NCI-H2196 (cell line): ENCODE measurements around the gene DSE.
A peak's percentile ranks its signal among the peaks of the same experiment; 100 is the strongest.

Source experiments
- DNase-seq: peaks from one replicate; lab custom pipeline; 2025; ENCODE audit not compliant: unreplicated experiment; lab: John Stamatoyannopoulos, UW

The DSE gene

GRCh38 chr6:116444575-116444974, 73.8 kb downstream of the DSE start:
- no peak for DNase-seq

- DNase-seq = peak; percentile 25
Observed at GRCh38 chr6:116445102-116445501, 74.4 kb downstream of the DSE start.

GRCh38 chr6:116446399-116446798, 75.7 kb downstream of the DSE start:
- no peak for DNase-seq

- no peak for DNase-seq
Observed at GRCh38 chr6:116447052-116447451, 76.3 kb downstream of the DSE start.

GRCh38 chr6:116447496-116448011, 76.8 kb downstream of the DSE start:
- no peak for DNase-seq

- DNase-seq = no peak
Observed at GRCh38 chr6:116449565-116449964, 78.8 kb downstream of the DSE start.

GRCh38 chr6:116450185-116450710, 79.5 kb downstream of the DSE start:
- peak; percentile 59 for DNase-seq

GRCh38 chr6:116450769-116451740, 80.3 kb downstream of the DSE start:
- DNase-seq = peak; percentile 63

- no peak for DNase-seq
Observed at GRCh38 chr6:116451916-116452315, 81.2 kb downstream of the DSE start.

- DNase-seq = no peak
Observed at GRCh38 chr6:116452531-116452930, 81.8 kb downstream of the DSE start.

- DNase-seq = no peak
Observed at GRCh38 chr6:116456106-116456505, 85.4 kb downstream of the DSE start.

GRCh38 chr6:116456927-116457326, 86.2 kb downstream of the DSE start:
- DNase-seq = no peak

- no peak for DNase-seq
Observed at GRCh38 chr6:116458264-116458663, 87.5 kb downstream of the DSE start.

- no peak for DNase-seq
Observed at GRCh38 chr6:116459927-116460326, 89.2 kb downstream of the DSE start.

- DNase-seq = no peak
Observed at GRCh38 chr6:116461331-116461931, 90.7 kb downstream of the DSE start, which contains the start of gene CALHM6. Gene CALHM6, plus strand, starts transcription at chr6:116461375. Its CDS starts 555 bp downstream, at chr6:116461930.

GRCh38 chr6:116461932-116462885, 91.5 kb downstream of the DSE start:
- DNase-seq = no peak

GRCh38 chr6:116463301-116463700, 92.6 kb downstream of the DSE start:
- DNase-seq = no peak

- peak; percentile 16 for DNase-seq
Observed at GRCh38 chr6:116465246-116465645, 94.5 kb downstream of the DSE start.

GRCh38 chr6:116467096-116467495, 96.3 kb downstream of the DSE start:
- no peak for DNase-seq

GRCh38 chr6:116467514-116467913, 96.8 kb downstream of the DSE start:
- DNase-seq = no peak

- no peak for DNase-seq
Observed at GRCh38 chr6:116468293-116468692, 97.5 kb downstream of the DSE start.
